Neuronal stem cell (in vitro differentiated cells): Measurements from ENCODE around the gene CASK.

ENCODE experiments used
- DNase-seq: peaks from one replicate; pipeline ENCODE4 v3.0.0-alpha.2; 2013; ENCODE audit warnings: low spot score
- H2AFZ ChIP-seq: one replicate; pipeline ENCODE4 v1.6.1; 2013; ENCODE audit warnings: mild to moderate bottlenecking, low read length, inconsistent platforms
- H2AK5ac ChIP-seq: 2 replicates; pipeline ENCODE4 v1.6.1; 2013; ENCODE audit warnings: low read depth, mild to moderate bottlenecking, inconsistent platforms, low read length, moderate library complexity, mixed read lengths
- H2BK120ac ChIP-seq: 2 replicates; pipeline ENCODE4 v1.6.1; 2013; ENCODE audit warnings: low read depth, mild to moderate bottlenecking, inconsistent platforms, low read length, moderate library complexity, mixed read lengths
- H2BK12ac ChIP-seq: one replicate; pipeline ENCODE4 v1.6.1; 2013; ENCODE audit warnings: low read length, inconsistent platforms
- H2BK15ac ChIP-seq: 2 replicates; pipeline ENCODE4 v1.6.1; 2013; ENCODE audit warnings: mild to moderate bottlenecking, low read length, inconsistent platforms, mixed read lengths
- H2BK5ac ChIP-seq: one replicate; pipeline ENCODE4 v1.6.1; 2013; ENCODE audit warnings: inconsistent platforms, mild to moderate bottlenecking, low read length, moderate library complexity
- H3K14ac ChIP-seq: one replicate; pipeline ENCODE4 v1.6.1; 2013; ENCODE audit warnings: low read length, inconsistent platforms
- H3K18ac ChIP-seq: 2 replicates; pipeline ENCODE4 v1.6.1; 2013; ENCODE audit warnings: low read length, inconsistent platforms
- H3K23ac ChIP-seq: 2 replicates; pipeline ENCODE4 v1.6.1; 2013; ENCODE audit warnings: low read depth, mild to moderate bottlenecking, mixed read lengths, low read length, inconsistent platforms; ENCODE audit not compliant: poor library complexity
- H3K27ac ChIP-seq: replicated peaks from 3 replicates; pipeline ENCODE4 v1.5.1; 2013; ENCODE audit warnings: low read length, inconsistent platforms
- H3K27me3 ChIP-seq, 3 experiments: 2 replicates each; pipeline ENCODE4 v1.6.1; 2013; ENCODE audit warnings: low read length in 3 of 3, mild to moderate bottlenecking in 2 of 3, inconsistent platforms in 1 of 3, low read depth in 1 of 3, mixed read lengths in 1 of 3, moderate library complexity in 1 of 3; ENCODE audit not compliant: control insufficient read depth in 3 of 3, insufficient read depth in 3 of 3
- H3K36me3 ChIP-seq, 2 donors: replicated peaks in 1 of 2; 2 replicates each; pipeline ENCODE4 v1.6.1; 2013; ENCODE audit warnings: low read length in 2 of 2; ENCODE audit not compliant: control insufficient read depth in 2 of 2, insufficient read depth in 2 of 2
- H3K4ac ChIP-seq: 2 replicates; pipeline ENCODE4 v1.6.1; 2013; ENCODE audit warnings: inconsistent platforms, mild to moderate bottlenecking, low read length, moderate library complexity
- H3K4me1 ChIP-seq, 2 donors: 1 replicate in 1 of 2; 2 replicates in 1 of 2; pipeline ENCODE4 v1.6.1; 2013; ENCODE audit warnings: low read length in 2 of 2, low read depth in 1 of 2; ENCODE audit not compliant: control insufficient read depth in 2 of 2, insufficient read depth in 1 of 2
- H3K4me2 ChIP-seq: one replicate; pipeline ENCODE4 v1.6.1; 2013; ENCODE audit warnings: mild to moderate bottlenecking, low read length, inconsistent platforms; ENCODE audit not compliant: insufficient read depth, poor library complexity, severe bottlenecking
- H3K4me3 ChIP-seq, 2 donors: 2 replicates each; pipeline ENCODE4 v1.5.1; 2013; ENCODE audit warnings: low read length in 2 of 2, mild to moderate bottlenecking in 2 of 2, inconsistent platforms in 1 of 2, moderate library complexity in 1 of 2
- H3K79me1 ChIP-seq: one replicate; pipeline ENCODE4 v1.6.1; 2013; ENCODE audit warnings: low read depth, mild to moderate bottlenecking, inconsistent platforms, low read length, moderate library complexity
- H3K9ac ChIP-seq: one replicate; pipeline ENCODE4 v1.6.1; 2013; ENCODE audit warnings: mild to moderate bottlenecking, low read depth, low read length, inconsistent platforms; ENCODE audit not compliant: poor library complexity
- H3K9me3 ChIP-seq, 2 donors: replicated peaks in 1 of 2; 2 replicates each; pipeline versions ENCODE3 to v1.6.1; 2013; ENCODE audit warnings: low read length in 2 of 2, mild to moderate bottlenecking in 2 of 2, inconsistent platforms in 1 of 2, low read depth in 1 of 2, mixed read lengths in 1 of 2, moderate library complexity in 1 of 2; ENCODE audit not compliant: control insufficient read depth in 2 of 2, insufficient read depth in 1 of 2
- H4K8ac ChIP-seq: one replicate; pipeline ENCODE4 v1.6.1; 2013; ENCODE audit warnings: low read depth, mild to moderate bottlenecking, inconsistent platforms, low read length, moderate library complexity
- H4K91ac ChIP-seq: one replicate; pipeline ENCODE4 v1.6.1; 2013; ENCODE audit warnings: low read length, low read depth, mild to moderate bottlenecking, inconsistent platforms; ENCODE audit not compliant: poor library complexity
- WGBS, 2 donors: extraction: QIAGEN DNeasy Blood & Tissue Kit; methylation state at CpG; one replicate each; pipeline ENCODE4 v1.1.7; 2013; ENCODE audit warnings: missing lambda C conversion rate in 2 of 2, mixed read lengths in 1 of 2; ENCODE audit not compliant: insufficient read length in 2 of 2, insufficient replicate concordance in 1 of 2; ENCODE audit errors: extremely low coverage in 2 of 2; 5-methylcytosine and 5-hydroxymethylcytosine counted together

CASK gene

DNA sequence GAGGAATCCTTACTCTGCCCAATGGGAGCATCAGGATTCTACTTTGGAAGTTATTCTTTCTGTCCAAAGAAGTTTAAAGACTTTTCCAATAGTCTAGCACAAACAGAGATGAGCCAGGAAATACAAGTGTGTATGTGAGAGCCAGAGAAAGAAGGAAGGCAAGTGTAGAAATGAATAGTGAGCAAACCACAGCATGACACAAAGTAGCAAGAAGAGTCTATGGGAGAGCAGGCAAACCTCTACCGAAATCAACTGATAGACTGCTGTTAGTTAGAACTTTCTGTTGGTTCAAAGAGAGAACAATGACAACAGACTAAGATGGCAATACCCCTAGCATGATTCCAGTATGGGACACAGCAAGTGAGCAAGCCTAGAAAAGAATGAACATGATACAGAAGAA is 250.7 kb downstream of the CASK start:
- no peak overlapping the region for H3K4ac ChIP-seq
- H3K27me3 ChIP-seq: no peaks in the 10 kb centered on the region
- H3K4me1 ChIP-seq: no peaks in the 10 kb centered on the region
- H4K91ac ChIP-seq: no peak overlapping the region
- no peak overlapping the region for H2BK12ac ChIP-seq
- H3K18ac ChIP-seq: no peak overlapping the region
- no peak overlapping the region for H2BK5ac ChIP-seq
- H3K36me3 ChIP-seq: peaks cover 0 to 4% of the 10 kb centered on the region in 2 donors
- H3K9ac ChIP-seq: no peak overlapping the region
- H4K8ac ChIP-seq: no peak overlapping the region
- H3K79me1 ChIP-seq: no peaks in the 10 kb centered on the region
- no peak for DNase-seq
- no peak overlapping the region for H3K14ac ChIP-seq
- H2BK15ac ChIP-seq: no peak overlapping the region
- H2AFZ ChIP-seq: no peak overlapping the region
- no peak overlapping the region for H3K4me2 ChIP-seq
- H2BK120ac ChIP-seq: no peak overlapping the region
- H2AK5ac ChIP-seq: no peak overlapping the region
- no CpG with 5 or more reads among the region's 1 CpG for WGBS, 2 donors
- no peak overlapping the region for H3K4me3 ChIP-seq
- no peaks in the 10 kb centered on the region for H3K9me3 ChIP-seq
- H3K27ac ChIP-seq: no peak overlapping the region
- no peak overlapping the region for H3K23ac ChIP-seq

DNA sequence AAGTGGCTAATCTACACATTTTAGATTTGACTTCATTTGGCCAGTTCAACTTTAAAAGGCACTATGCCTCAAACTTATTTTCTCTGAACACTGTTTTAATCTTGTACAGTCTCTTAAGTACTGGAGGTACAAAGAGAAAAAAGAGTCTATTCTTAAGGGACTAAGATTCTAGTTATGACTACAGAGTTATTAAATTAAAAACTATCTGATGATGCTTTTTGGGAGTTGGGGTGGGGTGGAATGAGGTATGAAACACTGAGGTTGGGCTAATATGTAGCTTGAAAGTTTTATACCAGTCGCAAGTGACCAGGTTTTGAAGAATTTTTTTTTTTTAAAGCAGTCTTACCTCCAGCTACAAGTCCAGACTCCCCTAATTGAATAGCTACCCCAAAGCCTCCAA is 252.3 kb downstream of the CASK start:
- no peak overlapping the region for H2BK5ac ChIP-seq
- DNase-seq: no peak
- no peaks in the 10 kb centered on the region for H3K27me3 ChIP-seq
- no peaks in the 10 kb centered on the region for H3K4me1 ChIP-seq
- H3K23ac ChIP-seq: no peak overlapping the region
- H3K18ac ChIP-seq: no peak overlapping the region
- no peak overlapping the region for H4K91ac ChIP-seq
- no peaks in the 10 kb centered on the region for H3K79me1 ChIP-seq
- H3K4me3 ChIP-seq: no peak overlapping the region
- no CpG with 5 or more reads among the region's 1 CpG for WGBS, 2 donors
- no peak overlapping the region for H3K4me2 ChIP-seq
- H3K36me3 ChIP-seq: peaks cover 0 to 4% of the 10 kb centered on the region in 2 donors
- H2AK5ac ChIP-seq: no peak overlapping the region
- H4K8ac ChIP-seq: no peak overlapping the region
- no peak overlapping the region for H2BK15ac ChIP-seq
- no peak overlapping the region for H3K4ac ChIP-seq
- no peak overlapping the region for H3K27ac ChIP-seq
- H3K9ac ChIP-seq: no peak overlapping the region
- no peak overlapping the region for H2BK120ac ChIP-seq
- H3K9me3 ChIP-seq: no peaks in the 10 kb centered on the region
- no peak overlapping the region for H3K14ac ChIP-seq
- H2AFZ ChIP-seq: no peak overlapping the region
- no peak overlapping the region for H2BK12ac ChIP-seq

DNA sequence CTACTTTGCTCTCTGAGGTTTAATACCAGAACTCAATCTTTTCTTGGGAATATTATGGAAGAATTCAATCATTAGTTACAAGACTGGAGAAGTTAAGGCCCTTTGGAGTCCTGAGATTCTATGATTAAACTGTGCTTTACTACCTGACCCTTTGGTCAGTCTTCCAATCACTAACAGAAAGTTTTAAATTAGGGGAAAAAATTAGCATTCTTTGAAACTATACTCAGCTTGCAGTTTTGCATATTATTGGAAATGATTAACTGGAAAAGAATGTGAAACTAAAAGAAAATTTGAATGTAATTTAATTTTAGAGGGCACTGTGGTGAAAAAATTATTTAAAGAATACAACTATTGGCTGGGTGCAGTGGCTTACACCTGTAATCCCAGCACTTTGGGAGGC is 253.2 kb downstream of the CASK start:
- H3K27me3 ChIP-seq: no peaks in the 10 kb centered on the region
- H2BK15ac ChIP-seq: no peak overlapping the region
- no peak for DNase-seq
- H2BK12ac ChIP-seq: no peak overlapping the region
- H3K9ac ChIP-seq: no peak overlapping the region
- no peak overlapping the region for H2AFZ ChIP-seq
- no peak overlapping the region for H3K23ac ChIP-seq
- no peak overlapping the region for H3K4me2 ChIP-seq
- no peak overlapping the region for H3K18ac ChIP-seq
- H2BK120ac ChIP-seq: no peak overlapping the region
- no peaks in the 10 kb centered on the region for H3K9me3 ChIP-seq
- H3K4ac ChIP-seq: no peak overlapping the region
- H3K27ac ChIP-seq: no peak overlapping the region
- H3K36me3 ChIP-seq: peaks cover 0 to 4% of the 10 kb centered on the region in 2 donors
- no peak overlapping the region for H2AK5ac ChIP-seq
- H4K8ac ChIP-seq: no peak overlapping the region
- H4K91ac ChIP-seq: no peak overlapping the region
- no peak overlapping the region for H3K14ac ChIP-seq
- no peaks in the 10 kb centered on the region for H3K4me1 ChIP-seq
- H3K79me1 ChIP-seq: no peaks in the 10 kb centered on the region
- no peak overlapping the region for H3K4me3 ChIP-seq
- H2BK5ac ChIP-seq: no peak overlapping the region

DNA sequence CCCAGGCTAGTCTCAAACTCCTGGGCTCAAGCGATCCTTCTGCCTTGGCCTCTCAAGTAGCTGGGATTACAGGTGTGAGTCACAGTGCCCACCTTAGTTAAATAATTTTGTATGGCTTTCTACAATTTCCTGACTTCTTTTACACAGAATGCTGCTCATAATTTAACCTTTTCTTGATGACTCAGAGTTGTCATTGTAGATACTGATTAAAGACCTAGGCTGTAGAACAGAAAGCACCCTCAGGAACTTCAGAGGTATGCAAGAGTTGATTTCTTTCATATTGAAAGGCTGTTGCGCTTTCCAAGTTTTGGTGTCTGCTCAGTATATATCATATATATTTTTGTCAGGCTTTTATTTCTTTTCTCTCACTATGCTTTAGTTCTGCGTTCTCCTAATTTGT is 255.7 kb downstream of the CASK start:
- Histone ChIP-seq H3K4ac (no peak overlapping the region), H3K9ac (no peak overlapping the region), H2BK5ac (no peak overlapping the region), H3K4me2 (no peak overlapping the region), H3K23ac (no peak overlapping the region), H2AFZ (no peak overlapping the region), H2AK5ac (no peak overlapping the region), H3K14ac (no peak overlapping the region), H3K27ac (no peak overlapping the region), H4K91ac (no peak overlapping the region), H3K9me3 (no peaks in the 10 kb centered on the region), H3K36me3 (peaks cover 0 to 16% of the 10 kb centered on the region in 2 donors), H4K8ac (no peak overlapping the region), H3K4me1 (no peaks in the 10 kb centered on the region), H3K18ac (no peak overlapping the region), H2BK120ac (no peak overlapping the region), H3K79me1 (no peaks in the 10 kb centered on the region), H3K27me3 (no peaks in the 10 kb centered on the region), H2BK12ac (no peak overlapping the region), H2BK15ac (no peak overlapping the region), H3K4me3 (no peak overlapping the region)
- DNase-seq: no peak
- WGBS, 2 donors: no CpG with 5 or more reads among the region's 3 CpGs
